ENCODE measurements around the gene WWP2. TPM values are rescaled to one million over a fixed set of nuclear protein-coding genes. Genes with fewer than 3 reads are reported as not detected.
"Not testable (repeated sequence)": the region's sequence is repeated elsewhere in the genome, so short reads cannot be mapped to it uniquely, and the experiment has no call there.

WWP2 gene
- total RNA-seq, 1 donor from 2014 or later: 40.7 TPM

GRCh38 chr16:69812688-69813014 is 50.5 kb downstream of the WWP2 start:
- no peak for TF ChIP-seq CTCF (IDR thresholded peaks at IDR 0.05; ENCODE audit: insufficient read depth, low read length, poor library complexity, severe bottlenecking)
- DNase-seq (ENCODE audit: low read depth): no peak
- no peaks in the 10 kb centered on the region for H3K36me3 ChIP-seq (ENCODE audit: control insufficient read depth, insufficient read depth, low read length)
- no peaks in the 10 kb centered on the region for H3K27me3 ChIP-seq (ENCODE audit: control insufficient read depth, insufficient read depth, low read length)
- no peak overlapping the region for H3K4me3 ChIP-seq (ENCODE audit: low read depth, low read length)

GRCh38 chr16:69814078-69814477 is 51.9 kb downstream of the WWP2 start:
- TF ChIP-seq CTCF (IDR thresholded peaks at IDR 0.05; ENCODE audit: insufficient read depth, low read length, poor library complexity, severe bottlenecking): no peak
- H3K36me3 ChIP-seq (ENCODE audit: control insufficient read depth, insufficient read depth, low read length): no peaks in the 10 kb centered on the region
- DNase-seq (ENCODE audit: low read depth): no peak
- no peak overlapping the region for H3K4me3 ChIP-seq (ENCODE audit: low read depth, low read length)
- no peaks in the 10 kb centered on the region for H3K27me3 ChIP-seq (ENCODE audit: control insufficient read depth, insufficient read depth, low read length)

- no peak for TF ChIP-seq CTCF (IDR thresholded peaks at IDR 0.05; ENCODE audit: insufficient read depth, low read length, poor library complexity, severe bottlenecking)
- Histone ChIP-seq H3K4me3 (ENCODE audit: low read depth, low read length) (no peak overlapping the region), H3K36me3 (ENCODE audit: control insufficient read depth, insufficient read depth, low read length) (no peaks in the 10 kb centered on the region), H3K27me3 (ENCODE audit: control insufficient read depth, insufficient read depth, low read length) (no peaks in the 10 kb centered on the region)
- DNase-seq (ENCODE audit: low read depth): no peak
Measured at GRCh38 chr16:69814561-69814960, 52.4 kb downstream of the WWP2 start.

GRCh38 chr16:69815216-69815883 is 53.2 kb downstream of the WWP2 start:
- not testable (repeated sequence) for H3K4me3 ChIP-seq (ENCODE audit: low read depth, low read length); H3K27me3 ChIP-seq (ENCODE audit: control insufficient read depth, insufficient read depth, low read length); H3K36me3 ChIP-seq (ENCODE audit: control insufficient read depth, insufficient read depth, low read length); DNase-seq (ENCODE audit: low read depth)

GRCh38 chr16:69816996-69817395 is 54.9 kb downstream of the WWP2 start:
- no peaks in the 10 kb centered on the region for H3K27me3 ChIP-seq (ENCODE audit: control insufficient read depth, insufficient read depth, low read length)
- H3K4me3 ChIP-seq (ENCODE audit: low read depth, low read length): no peak overlapping the region
- H3K36me3 ChIP-seq (ENCODE audit: control insufficient read depth, insufficient read depth, low read length): no peaks in the 10 kb centered on the region
- no peak for TF ChIP-seq CTCF (IDR thresholded peaks at IDR 0.05; ENCODE audit: insufficient read depth, low read length, poor library complexity, severe bottlenecking)
- DNase-seq (ENCODE audit: low read depth): no peak

- no peak overlapping the region for H3K4me3 ChIP-seq (ENCODE audit: low read depth, low read length)
- no peaks in the 10 kb centered on the region for H3K36me3 ChIP-seq (ENCODE audit: control insufficient read depth, insufficient read depth, low read length)
- H3K27me3 ChIP-seq (ENCODE audit: control insufficient read depth, insufficient read depth, low read length): no peaks in the 10 kb centered on the region
- DNase-seq (ENCODE audit: low read depth): no peak
- TF ChIP-seq CTCF (IDR thresholded peaks at IDR 0.05; ENCODE audit: insufficient read depth, low read length, poor library complexity, severe bottlenecking): no peak
Measured at GRCh38 chr16:69818891-69819545, 56.9 kb downstream of the WWP2 start.

All from kidney epithelial cell (primary cell).